ENCODE data around the gene MAPK4. TPM values are rescaled to one million over a fixed set of nuclear protein-coding genes. Genes with fewer than 3 reads are reported as not detected.

Gene MAPK4
- total RNA-seq, 4 donors from 2014 or later, result 0.26 to 2.8 (median 0.77) TPM

DNA sequence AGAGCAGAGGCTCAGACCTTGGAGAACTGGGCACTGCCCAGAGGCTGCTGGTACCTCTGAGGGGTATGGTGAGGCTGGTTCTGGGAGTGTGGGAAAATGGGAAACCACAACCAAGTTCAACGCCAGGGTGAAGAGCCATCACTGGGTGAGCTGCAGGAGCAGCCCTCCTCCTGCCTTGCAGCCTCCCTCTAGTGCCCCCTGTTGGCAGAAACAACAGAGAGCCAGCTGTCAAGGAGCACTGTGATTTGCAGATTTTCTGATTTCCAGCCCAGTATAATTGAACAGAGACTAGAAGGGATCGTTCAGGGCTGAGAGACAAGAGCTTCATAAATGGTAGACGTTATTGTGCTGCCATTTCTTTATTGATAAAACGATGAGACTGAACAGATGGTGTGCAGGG, 50.5 kb downstream of the MAPK4 start:
- Histone ChIP-seq H3K9me3 (no peaks in the 10 kb centered on the region), H3K27ac (no peak overlapping the region), H3K36me3 (no peaks in the 10 kb centered on the region), H3K4me1 (no peaks in the 10 kb centered on the region), H3K4me3 (no peak overlapping the region), H3K27me3 (no peaks in the 10 kb centered on the region)
- no peak for DNase-seq
- intact Hi-C loops (cut with DNase I; ENCODE audit: low total_unique reads), result no loop called here
- TF ChIP-seq POLR2A (IDR thresholded peaks at IDR 0.05), result no peak
- TF ChIP-seq, protein P1, sequence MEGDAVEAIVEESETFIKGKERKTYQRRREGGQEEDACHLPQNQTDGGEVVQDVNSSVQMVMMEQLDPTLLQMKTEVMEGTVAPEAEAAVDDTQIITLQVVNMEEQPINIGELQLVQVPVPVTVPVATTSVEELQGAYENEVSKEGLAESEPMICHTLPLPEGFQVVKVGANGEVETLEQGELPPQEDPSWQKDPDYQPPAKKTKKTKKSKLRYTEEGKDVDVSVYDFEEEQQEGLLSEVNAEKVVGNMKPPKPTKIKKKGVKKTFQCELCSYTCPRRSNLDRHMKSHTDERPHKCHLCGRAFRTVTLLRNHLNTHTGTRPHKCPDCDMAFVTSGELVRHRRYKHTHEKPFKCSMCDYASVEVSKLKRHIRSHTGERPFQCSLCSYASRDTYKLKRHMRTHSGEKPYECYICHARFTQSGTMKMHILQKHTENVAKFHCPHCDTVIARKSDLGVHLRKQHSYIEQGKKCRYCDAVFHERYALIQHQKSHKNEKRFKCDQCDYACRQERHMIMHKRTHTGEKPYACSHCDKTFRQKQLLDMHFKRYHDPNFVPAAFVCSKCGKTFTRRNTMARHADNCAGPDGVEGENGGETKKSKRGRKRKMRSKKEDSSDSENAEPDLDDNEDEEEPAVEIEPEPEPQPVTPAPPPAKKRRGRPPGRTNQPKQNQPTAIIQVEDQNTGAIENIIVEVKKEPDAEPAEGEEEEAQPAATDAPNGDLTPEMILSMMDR (IDR thresholded peaks at IDR 0.05), result no peak

DNA sequence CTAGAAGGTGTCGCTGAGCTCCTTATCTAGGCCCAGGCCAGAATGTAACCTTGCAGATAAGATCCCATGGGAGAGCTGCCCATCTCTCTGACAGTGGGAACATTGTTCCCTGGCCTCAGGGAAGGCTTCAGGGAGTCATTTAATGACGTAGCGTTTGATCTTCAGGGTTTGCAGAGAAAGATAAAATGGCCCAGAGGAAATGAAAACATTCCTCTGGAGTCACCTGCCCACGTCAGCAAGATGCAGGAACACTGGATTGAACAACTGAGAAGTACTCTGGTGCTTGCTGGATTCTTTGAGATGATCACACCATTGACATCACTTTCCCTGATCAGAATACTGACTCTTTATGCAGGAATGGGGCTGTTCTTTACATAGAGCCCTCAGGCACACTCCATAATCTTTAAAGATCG, 51.6 kb downstream of the MAPK4 start:
- H3K27me3 ChIP-seq, result no peaks in the 10 kb centered on the region
- intact Hi-C loops (cut with DNase I; ENCODE audit: low total_unique reads), result no loop called here
- H3K36me3 ChIP-seq, result no peaks in the 10 kb centered on the region
- TF ChIP-seq POLR2A (IDR thresholded peaks at IDR 0.05), result no peak
- TF ChIP-seq, protein P1 (IDR thresholded peaks at IDR 0.05), result no peak
- no peaks in the 10 kb centered on the region for H3K4me1 ChIP-seq
- H3K27ac ChIP-seq, result no peak overlapping the region
- no peak for DNase-seq
- H3K9me3 ChIP-seq, result no peaks in the 10 kb centered on the region
- no peak overlapping the region for H3K4me3 ChIP-seq

DNA sequence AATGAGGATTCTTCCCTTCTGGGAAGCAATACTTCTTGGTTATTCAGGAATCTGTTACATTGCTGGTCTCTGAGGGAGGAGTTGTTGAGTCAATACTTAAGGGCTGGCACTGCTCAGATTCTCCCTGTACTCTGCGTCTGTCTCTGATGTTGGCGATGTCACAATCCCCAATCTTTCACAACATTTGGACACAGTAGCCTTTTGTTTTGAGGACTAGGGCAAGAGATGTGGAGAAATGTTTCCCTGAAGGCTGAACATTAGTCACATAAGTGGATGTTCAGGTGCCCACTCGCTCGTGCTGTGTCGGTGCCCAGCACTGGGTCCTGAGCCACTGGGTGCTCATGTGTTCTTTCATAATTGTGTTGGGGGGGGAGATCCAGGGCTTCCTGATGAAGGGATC, 55.0 kb downstream of the MAPK4 start:
- H3K4me3 ChIP-seq, result no peak overlapping the region
- no peaks in the 10 kb centered on the region for H3K4me1 ChIP-seq
- no peaks in the 10 kb centered on the region for H3K9me3 ChIP-seq
- DNase-seq, result no peak
- no peaks in the 10 kb centered on the region for H3K27me3 ChIP-seq
- TF ChIP-seq, protein P1 (IDR thresholded peaks at IDR 0.05), result no peak
- no peak for TF ChIP-seq POLR2A (IDR thresholded peaks at IDR 0.05)
- no peaks in the 10 kb centered on the region for H3K36me3 ChIP-seq
- H3K27ac ChIP-seq, result no peak overlapping the region
- intact Hi-C loops (cut with DNase I; ENCODE audit: low total_unique reads), result no loop called here

DNA sequence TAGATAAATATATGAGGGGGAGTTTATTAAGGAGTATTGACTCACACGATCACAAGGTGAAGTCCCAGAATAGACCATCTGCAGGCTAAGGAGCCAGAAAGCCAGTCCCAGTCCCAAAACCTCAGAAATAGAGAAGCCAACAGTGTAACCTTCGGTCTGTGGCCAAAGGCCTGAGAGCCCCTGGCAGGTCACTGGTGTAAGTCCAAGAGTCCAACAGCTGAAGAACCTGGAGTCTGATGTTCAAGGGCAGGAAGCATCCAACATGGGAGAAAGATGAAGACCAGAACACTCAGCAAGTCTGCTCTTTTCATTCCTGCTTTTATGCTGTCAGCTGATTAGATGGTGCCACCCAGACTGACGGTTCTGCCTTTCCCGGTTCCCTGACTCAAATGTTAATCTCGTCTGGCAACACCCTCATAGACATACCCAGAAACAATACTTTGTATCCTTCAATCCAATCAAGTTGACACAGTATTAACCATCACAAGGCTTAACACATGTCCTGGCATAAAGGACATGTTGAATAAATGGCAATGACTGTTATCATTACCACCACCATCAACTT, 56.7 kb downstream of the MAPK4 start:
- Histone ChIP-seq H3K27me3 (no peaks in the 10 kb centered on the region), H3K4me1 (no peaks in the 10 kb centered on the region)
- intact Hi-C loops (cut with DNase I; ENCODE audit: low total_unique reads), result no loop called here

DNA sequence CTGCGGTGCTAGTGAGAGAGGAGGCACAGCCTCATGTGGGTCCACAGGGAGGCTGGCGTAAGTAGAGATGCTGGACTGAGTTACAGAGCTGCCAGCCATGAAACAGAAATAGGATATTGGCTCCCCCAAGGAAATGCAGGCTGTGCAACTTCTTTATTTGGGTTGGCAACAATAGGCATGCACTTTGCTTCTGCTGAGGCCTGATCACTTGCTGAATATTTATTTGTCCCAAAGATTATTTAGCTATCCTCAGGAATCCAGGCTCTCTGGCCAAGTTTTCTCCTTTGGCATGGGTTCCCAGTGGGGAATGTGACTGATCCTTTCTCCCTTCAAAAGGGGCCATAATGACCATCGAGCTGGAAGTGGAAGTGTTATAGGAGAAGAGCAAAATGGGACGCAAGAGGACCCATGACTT, 60.0 kb downstream of the MAPK4 start:
- H3K4me3 ChIP-seq, result no peak overlapping the region
- no peaks in the 10 kb centered on the region for H3K27me3 ChIP-seq
- intact Hi-C loops (cut with DNase I; ENCODE audit: low total_unique reads), result no loop called here
- no peaks in the 10 kb centered on the region for H3K4me1 ChIP-seq
- H3K9me3 ChIP-seq, result no peaks in the 10 kb centered on the region
- TF ChIP-seq, protein P1 (IDR thresholded peaks at IDR 0.05), result no peak
- TF ChIP-seq POLR2A (IDR thresholded peaks at IDR 0.05), result no peak
- no peak for DNase-seq
- no peak overlapping the region for H3K27ac ChIP-seq
- H3K36me3 ChIP-seq, result no peaks in the 10 kb centered on the region

More for the DNA sequence above, 56.7 kb downstream of the MAPK4 start:
- Histone ChIP-seq H3K9me3 (no peaks in the 10 kb centered on the region), H3K27ac (no peak overlapping the region), H3K36me3 (no peaks in the 10 kb centered on the region), H3K4me3 (no peak overlapping the region)
- TF ChIP-seq POLR2A (IDR thresholded peaks at IDR 0.05), result no peak
- TF ChIP-seq, protein P1 (IDR thresholded peaks at IDR 0.05), result no peak
- DNase-seq, result no peak

Data from uterus (tissue), 4 donors.